GM18526 (cell line): ENCODE results near the gene DHRS1.

Experiments
- POLR2A ChIP-seq: IDR thresholded peaks from 3 replicates; pipeline ENCODE4 v1.6.1; 2011; ENCODE audit not compliant: insufficient read length; ENCODE audit errors: extremely low read depth

Gene DHRS1

GRCh38 chr14:24269368-24269767, 30.2 kb downstream of the DHRS1 start:
- TF ChIP-seq POLR2A, result no peak

GRCh38 chr14:24268225-24268624, 31.4 kb downstream of the DHRS1 start:
- no peak for TF ChIP-seq POLR2A

GRCh38 chr14:24267516-24267915, 32.1 kb downstream of the DHRS1 start:
- no peak for TF ChIP-seq POLR2A

GRCh38 chr14:24266344-24267244, 33.0 kb downstream of the DHRS1 start:
- no peak for TF ChIP-seq POLR2A

- no peak for TF ChIP-seq POLR2A
These were observed 35.3 kb downstream of the DHRS1 start for GRCh38 chr14:24264298-24264697.

GRCh38 chr14:24263848-24264247, 35.7 kb downstream of the DHRS1 start:
- TF ChIP-seq POLR2A, result no peak

GRCh38 chr14:24262821-24263733, 36.5 kb downstream of the DHRS1 start, which contains the start of gene TGM1:
Gene TGM1 (minus strand): TSS chr14:24263177. CDS start chr14:24262352, 825 bp downstream.
- TF ChIP-seq POLR2A, result no peak

GRCh38 chr14:24261969-24262327, 37.6 kb downstream of the DHRS1 start:
- no peak for TF ChIP-seq POLR2A

- TF ChIP-seq POLR2A, result no peak
These were observed 38.2 kb downstream of the DHRS1 start for GRCh38 chr14:24261256-24261968.

- TF ChIP-seq POLR2A, result no peak
These were observed 38.8 kb downstream of the DHRS1 start for GRCh38 chr14:24260780-24261157.

GRCh38 chr14:24260026-24260779, 39.4 kb downstream of the DHRS1 start:
- no peak for TF ChIP-seq POLR2A

GRCh38 chr14:24259282-24260025, 40.1 kb downstream of the DHRS1 start:
- no peak for TF ChIP-seq POLR2A

- TF ChIP-seq POLR2A, result no peak
These were observed 40.9 kb downstream of the DHRS1 start for GRCh38 chr14:24258548-24259265.
